ENCODE measurements around the gene ZSCAN22. TPM values are rescaled to one million over a fixed set of nuclear protein-coding genes. Genes with fewer than 3 reads are reported as not detected.

The ZSCAN22 gene
- polyA plus RNA-seq, 1 donor from 2014 or later, result 1.6 TPM

- H2AFZ ChIP-seq (ENCODE audit: low read depth, low read length), result no peak overlapping the region
- H3K4me3 ChIP-seq (ENCODE audit: low read length), result no peak overlapping the region
- peaks cover 3% of the 10 kb centered on the region for H3K9me3 ChIP-seq (ENCODE audit: low read length)
- H3K4me2 ChIP-seq (ENCODE audit: low read length), result no peak overlapping the region
- no peaks in the 10 kb centered on the region for H3F3A ChIP-seq (ENCODE audit: insufficient read depth, low read length, poor library complexity, severe bottlenecking)
- H3K79me2 ChIP-seq (replicated peaks; ENCODE audit: insufficient read depth, low read length), result peaks cover 38% of the 10 kb centered on the region
- TF ChIP-seq EP300 (conservative IDR thresholded peaks at IDR 0.05; ENCODE audit: poor library complexity, severe bottlenecking) (no peak), TAF1 (IDR thresholded peaks at IDR 0.05; ENCODE audit: low read depth) (no peak), POLR2AphosphoS5 (IDR thresholded peaks at IDR 0.05) (no peak), EZH2 (IDR thresholded peaks at IDR 0.05; ENCODE audit: borderline replicate concordance, insufficient read depth, low read length, poor library complexity, severe bottlenecking) (no peak), MXI1 (conservative IDR thresholded peaks at IDR 0.05; ENCODE audit: poor library complexity, severe bottlenecking) (no peak)
- TF ChIP-seq, protein P1, sequence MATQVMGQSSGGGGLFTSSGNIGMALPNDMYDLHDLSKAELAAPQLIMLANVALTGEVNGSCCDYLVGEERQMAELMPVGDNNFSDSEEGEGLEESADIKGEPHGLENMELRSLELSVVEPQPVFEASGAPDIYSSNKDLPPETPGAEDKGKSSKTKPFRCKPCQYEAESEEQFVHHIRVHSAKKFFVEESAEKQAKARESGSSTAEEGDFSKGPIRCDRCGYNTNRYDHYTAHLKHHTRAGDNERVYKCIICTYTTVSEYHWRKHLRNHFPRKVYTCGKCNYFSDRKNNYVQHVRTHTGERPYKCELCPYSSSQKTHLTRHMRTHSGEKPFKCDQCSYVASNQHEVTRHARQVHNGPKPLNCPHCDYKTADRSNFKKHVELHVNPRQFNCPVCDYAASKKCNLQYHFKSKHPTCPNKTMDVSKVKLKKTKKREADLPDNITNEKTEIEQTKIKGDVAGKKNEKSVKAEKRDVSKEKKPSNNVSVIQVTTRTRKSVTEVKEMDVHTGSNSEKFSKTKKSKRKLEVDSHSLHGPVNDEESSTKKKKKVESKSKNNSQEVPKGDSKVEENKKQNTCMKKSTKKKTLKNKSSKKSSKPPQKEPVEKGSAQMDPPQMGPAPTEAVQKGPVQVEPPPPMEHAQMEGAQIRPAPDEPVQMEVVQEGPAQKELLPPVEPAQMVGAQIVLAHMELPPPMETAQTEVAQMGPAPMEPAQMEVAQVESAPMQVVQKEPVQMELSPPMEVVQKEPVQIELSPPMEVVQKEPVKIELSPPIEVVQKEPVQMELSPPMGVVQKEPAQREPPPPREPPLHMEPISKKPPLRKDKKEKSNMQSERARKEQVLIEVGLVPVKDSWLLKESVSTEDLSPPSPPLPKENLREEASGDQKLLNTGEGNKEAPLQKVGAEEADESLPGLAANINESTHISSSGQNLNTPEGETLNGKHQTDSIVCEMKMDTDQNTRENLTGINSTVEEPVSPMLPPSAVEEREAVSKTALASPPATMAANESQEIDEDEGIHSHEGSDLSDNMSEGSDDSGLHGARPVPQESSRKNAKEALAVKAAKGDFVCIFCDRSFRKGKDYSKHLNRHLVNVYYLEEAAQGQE (IDR thresholded peaks at IDR 0.05; ENCODE audit: borderline replicate concordance), result no peak
- no peaks in the 10 kb centered on the region for H3K9me2 ChIP-seq (ENCODE audit: insufficient read depth, low read length)
- H4K20me1 ChIP-seq (ENCODE audit: insufficient read depth), result no peaks in the 10 kb centered on the region
- no peaks in the 10 kb centered on the region for H3K27me3 ChIP-seq (ENCODE audit: insufficient read depth, low read depth, low read length)
- H3K36me3 ChIP-seq (ENCODE audit: insufficient read depth, low read length), result peaks cover 13% of the 10 kb centered on the region
- no peak overlapping the region for H3K27ac ChIP-seq (ENCODE audit: low read length)
- H3K9ac ChIP-seq (ENCODE audit: low read length), result no peak overlapping the region
These were observed 26.2 kb upstream of the ZSCAN22 start for GRCh38 chr19:58300620-58301019.

GRCh38 chr19:58304255-58304654, 22.5 kb upstream of the ZSCAN22 start:
- Histone ChIP-seq H3F3A (ENCODE audit: insufficient read depth, low read length, poor library complexity, severe bottlenecking) (no peaks in the 10 kb centered on the region), H3K9ac (ENCODE audit: low read length) (no peak overlapping the region), H3K27ac (ENCODE audit: low read length) (peak overlapping the region; percentile 64), H3K36me3 (ENCODE audit: insufficient read depth, low read length) (peaks cover 13% of the 10 kb centered on the region), H2AFZ (ENCODE audit: low read depth, low read length) (no peak overlapping the region), H3K9me3 (ENCODE audit: low read length) (no peaks in the 10 kb centered on the region), H3K9me2 (ENCODE audit: insufficient read depth, low read length) (no peaks in the 10 kb centered on the region), H4K20me1 (ENCODE audit: insufficient read depth) (no peaks in the 10 kb centered on the region), H3K4me3 (ENCODE audit: low read length) (no peak overlapping the region), H3K4me2 (ENCODE audit: low read length) (no peak overlapping the region), H3K27me3 (ENCODE audit: insufficient read depth, low read depth, low read length) (no peaks in the 10 kb centered on the region), H3K79me2 (replicated peaks; ENCODE audit: insufficient read depth, low read length) (peaks cover 40% of the 10 kb centered on the region)
- TF ChIP-seq TAF1 (IDR thresholded peaks at IDR 0.05; ENCODE audit: low read depth), result no peak
- no peak for TF ChIP-seq EP300 (conservative IDR thresholded peaks at IDR 0.05; ENCODE audit: poor library complexity, severe bottlenecking)
- TF ChIP-seq, protein P1 (IDR thresholded peaks at IDR 0.05; ENCODE audit: borderline replicate concordance), result no peak
- no peak for TF ChIP-seq RAD21 (conservative IDR thresholded peaks at IDR 0.05)
- TF ChIP-seq POLR2AphosphoS5 (IDR thresholded peaks at IDR 0.05), result no peak
- TF ChIP-seq, protein P2, sequence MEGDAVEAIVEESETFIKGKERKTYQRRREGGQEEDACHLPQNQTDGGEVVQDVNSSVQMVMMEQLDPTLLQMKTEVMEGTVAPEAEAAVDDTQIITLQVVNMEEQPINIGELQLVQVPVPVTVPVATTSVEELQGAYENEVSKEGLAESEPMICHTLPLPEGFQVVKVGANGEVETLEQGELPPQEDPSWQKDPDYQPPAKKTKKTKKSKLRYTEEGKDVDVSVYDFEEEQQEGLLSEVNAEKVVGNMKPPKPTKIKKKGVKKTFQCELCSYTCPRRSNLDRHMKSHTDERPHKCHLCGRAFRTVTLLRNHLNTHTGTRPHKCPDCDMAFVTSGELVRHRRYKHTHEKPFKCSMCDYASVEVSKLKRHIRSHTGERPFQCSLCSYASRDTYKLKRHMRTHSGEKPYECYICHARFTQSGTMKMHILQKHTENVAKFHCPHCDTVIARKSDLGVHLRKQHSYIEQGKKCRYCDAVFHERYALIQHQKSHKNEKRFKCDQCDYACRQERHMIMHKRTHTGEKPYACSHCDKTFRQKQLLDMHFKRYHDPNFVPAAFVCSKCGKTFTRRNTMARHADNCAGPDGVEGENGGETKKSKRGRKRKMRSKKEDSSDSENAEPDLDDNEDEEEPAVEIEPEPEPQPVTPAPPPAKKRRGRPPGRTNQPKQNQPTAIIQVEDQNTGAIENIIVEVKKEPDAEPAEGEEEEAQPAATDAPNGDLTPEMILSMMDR (IDR thresholded peaks at IDR 0.05; ENCODE audit: poor library complexity, severe bottlenecking), result no peak
- no peak for TF ChIP-seq SMC3 (conservative IDR thresholded peaks at IDR 0.05; ENCODE audit: poor library complexity)
- TF ChIP-seq EZH2 (IDR thresholded peaks at IDR 0.05; ENCODE audit: borderline replicate concordance, insufficient read depth, low read length, poor library complexity, severe bottlenecking), result no peak
- TF ChIP-seq MXI1 (conservative IDR thresholded peaks at IDR 0.05; ENCODE audit: poor library complexity, severe bottlenecking), result no peak

Measured in neural cell (in vitro differentiated cells).